ENCODE data around the gene LILRA1. TPM values are rescaled to one million over a fixed set of nuclear protein-coding genes. Genes with fewer than 3 reads are reported as not detected.

Gene LILRA1
- total and polyA plus RNA-seq, 9 of the 15 experiments (the other 6 are each of a cell fraction or from before 2014, with no cell fraction given) = not detected

DNA sequence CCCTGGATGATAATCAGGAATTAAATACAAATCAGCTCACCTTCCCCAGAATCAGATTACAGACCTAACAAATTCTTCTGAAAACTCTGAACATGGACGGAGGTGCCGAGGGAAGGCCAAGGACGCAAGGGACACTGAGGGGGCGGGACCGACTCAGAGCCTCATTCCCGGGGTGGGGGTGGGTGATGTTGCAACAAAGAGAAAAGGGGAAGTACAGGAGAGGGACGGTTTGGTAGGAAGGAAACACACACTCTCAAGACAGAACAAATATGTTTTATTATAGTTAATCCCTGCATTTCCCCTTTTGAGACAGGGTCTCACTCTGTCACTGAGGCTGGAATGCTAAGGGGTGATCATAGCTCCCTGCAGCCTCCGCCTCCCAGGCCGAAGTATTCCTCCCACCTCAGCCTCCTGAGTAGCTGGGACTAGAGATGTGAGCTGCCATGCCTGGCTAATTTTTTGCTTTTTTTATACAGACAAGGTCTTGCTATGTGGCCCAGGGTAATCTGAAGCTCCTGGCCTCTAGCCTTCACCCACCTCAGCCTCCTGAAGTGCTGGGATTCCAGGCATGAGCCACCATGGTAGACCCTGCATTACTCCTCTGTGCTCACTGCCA lies 20.6 kb upstream of the LILRA1 start (continued):
- TF ChIP-seq, protein P1, sequence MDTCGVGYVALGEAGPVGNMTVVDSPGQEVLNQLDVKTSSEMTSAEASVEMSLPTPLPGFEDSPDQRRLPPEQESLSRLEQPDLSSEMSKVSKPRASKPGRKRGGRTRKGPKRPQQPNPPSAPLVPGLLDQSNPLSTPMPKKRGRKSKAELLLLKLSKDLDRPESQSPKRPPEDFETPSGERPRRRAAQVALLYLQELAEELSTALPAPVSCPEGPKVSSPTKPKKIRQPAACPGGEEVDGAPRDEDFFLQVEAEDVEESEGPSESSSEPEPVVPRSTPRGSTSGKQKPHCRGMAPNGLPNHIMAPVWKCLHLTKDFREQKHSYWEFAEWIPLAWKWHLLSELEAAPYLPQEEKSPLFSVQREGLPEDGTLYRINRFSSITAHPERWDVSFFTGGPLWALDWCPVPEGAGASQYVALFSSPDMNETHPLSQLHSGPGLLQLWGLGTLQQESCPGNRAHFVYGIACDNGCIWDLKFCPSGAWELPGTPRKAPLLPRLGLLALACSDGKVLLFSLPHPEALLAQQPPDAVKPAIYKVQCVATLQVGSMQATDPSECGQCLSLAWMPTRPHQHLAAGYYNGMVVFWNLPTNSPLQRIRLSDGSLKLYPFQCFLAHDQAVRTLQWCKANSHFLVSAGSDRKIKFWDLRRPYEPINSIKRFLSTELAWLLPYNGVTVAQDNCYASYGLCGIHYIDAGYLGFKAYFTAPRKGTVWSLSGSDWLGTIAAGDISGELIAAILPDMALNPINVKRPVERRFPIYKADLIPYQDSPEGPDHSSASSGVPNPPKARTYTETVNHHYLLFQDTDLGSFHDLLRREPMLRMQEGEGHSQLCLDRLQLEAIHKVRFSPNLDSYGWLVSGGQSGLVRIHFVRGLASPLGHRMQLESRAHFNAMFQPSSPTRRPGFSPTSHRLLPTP (IDR thresholded peaks at IDR 0.05; ENCODE audit: borderline replicate concordance, extremely low read depth, insufficient read length) = no peak
- TF ChIP-seq, protein P2, sequence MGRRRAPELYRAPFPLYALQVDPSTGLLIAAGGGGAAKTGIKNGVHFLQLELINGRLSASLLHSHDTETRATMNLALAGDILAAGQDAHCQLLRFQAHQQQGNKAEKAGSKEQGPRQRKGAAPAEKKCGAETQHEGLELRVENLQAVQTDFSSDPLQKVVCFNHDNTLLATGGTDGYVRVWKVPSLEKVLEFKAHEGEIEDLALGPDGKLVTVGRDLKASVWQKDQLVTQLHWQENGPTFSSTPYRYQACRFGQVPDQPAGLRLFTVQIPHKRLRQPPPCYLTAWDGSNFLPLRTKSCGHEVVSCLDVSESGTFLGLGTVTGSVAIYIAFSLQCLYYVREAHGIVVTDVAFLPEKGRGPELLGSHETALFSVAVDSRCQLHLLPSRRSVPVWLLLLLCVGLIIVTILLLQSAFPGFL (CRISPR knock-in tag; IDR thresholded peaks at IDR 0.05) = no peak
- no peak for TF ChIP-seq DNMT1 (IDR thresholded peaks at IDR 0.05)
- no peak for TF ChIP-seq TBL1XR1 (IDR thresholded peaks at IDR 0.05; ENCODE audit: low read length in 2 of 2)
- TF ChIP-seq ZNF584 (CRISPR knock-in tag; IDR thresholded peaks at IDR 0.05; ENCODE audit: low read depth) = 0 out of 2 replicates have a peak, but pooled peaks have one; percentile 30
- no peak for TF ChIP-seq NUFIP1 (IDR thresholded peaks at IDR 0.05; ENCODE audit: partially characterized antibody)
- TF ChIP-seq MAFG (tag; conservative IDR thresholded peaks at IDR 0.05) = no peak
- no peak for TF ChIP-seq U2AF1 (optimal IDR thresholded peaks at IDR 0.05; ENCODE audit: low read depth, low read length)
- no peak for TF ChIP-seq CBFA2T2 (conservative IDR thresholded peaks at IDR 0.05)
- TF ChIP-seq, protein P3, sequence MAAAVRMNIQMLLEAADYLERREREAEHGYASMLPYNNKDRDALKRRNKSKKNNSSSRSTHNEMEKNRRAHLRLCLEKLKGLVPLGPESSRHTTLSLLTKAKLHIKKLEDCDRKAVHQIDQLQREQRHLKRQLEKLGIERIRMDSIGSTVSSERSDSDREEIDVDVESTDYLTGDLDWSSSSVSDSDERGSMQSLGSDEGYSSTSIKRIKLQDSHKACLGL (CRISPR knock-in tag; IDR thresholded peaks at IDR 0.05; ENCODE audit: borderline replicate concordance, poor library complexity, severe bottlenecking) = no peak
- TF ChIP-seq RBM14 (IDR thresholded peaks at IDR 0.05; ENCODE audit: borderline replicate concordance, insufficient read depth, low read depth, low read length) = no peak
- TF ChIP-seq, protein P4, sequence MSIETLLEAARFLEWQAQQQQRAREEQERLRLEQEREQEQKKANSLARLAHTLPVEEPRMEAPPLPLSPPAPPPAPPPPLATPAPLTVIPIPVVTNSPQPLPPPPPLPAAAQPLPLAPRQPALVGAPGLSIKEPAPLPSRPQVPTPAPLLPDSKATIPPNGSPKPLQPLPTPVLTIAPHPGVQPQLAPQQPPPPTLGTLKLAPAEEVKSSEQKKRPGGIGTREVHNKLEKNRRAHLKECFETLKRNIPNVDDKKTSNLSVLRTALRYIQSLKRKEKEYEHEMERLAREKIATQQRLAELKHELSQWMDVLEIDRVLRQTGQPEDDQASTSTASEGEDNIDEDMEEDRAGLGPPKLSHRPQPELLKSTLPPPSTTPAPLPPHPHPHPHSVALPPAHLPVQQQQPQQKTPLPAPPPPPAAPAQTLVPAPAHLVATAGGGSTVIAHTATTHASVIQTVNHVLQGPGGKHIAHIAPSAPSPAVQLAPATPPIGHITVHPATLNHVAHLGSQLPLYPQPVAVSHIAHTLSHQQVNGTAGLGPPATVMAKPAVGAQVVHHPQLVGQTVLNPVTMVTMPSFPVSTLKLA (conservative IDR thresholded peaks at IDR 0.05) = no peak
- no peak for TF ChIP-seq STAT5B (CRISPR knock-in tag; IDR thresholded peaks at IDR 0.05)
- TF ChIP-seq SP2 (IDR thresholded peaks at IDR 0.05; ENCODE audit: extremely low read depth, low read depth, low read length, poor library complexity, severe bottlenecking) = no peak
- TF ChIP-seq, protein P5, sequence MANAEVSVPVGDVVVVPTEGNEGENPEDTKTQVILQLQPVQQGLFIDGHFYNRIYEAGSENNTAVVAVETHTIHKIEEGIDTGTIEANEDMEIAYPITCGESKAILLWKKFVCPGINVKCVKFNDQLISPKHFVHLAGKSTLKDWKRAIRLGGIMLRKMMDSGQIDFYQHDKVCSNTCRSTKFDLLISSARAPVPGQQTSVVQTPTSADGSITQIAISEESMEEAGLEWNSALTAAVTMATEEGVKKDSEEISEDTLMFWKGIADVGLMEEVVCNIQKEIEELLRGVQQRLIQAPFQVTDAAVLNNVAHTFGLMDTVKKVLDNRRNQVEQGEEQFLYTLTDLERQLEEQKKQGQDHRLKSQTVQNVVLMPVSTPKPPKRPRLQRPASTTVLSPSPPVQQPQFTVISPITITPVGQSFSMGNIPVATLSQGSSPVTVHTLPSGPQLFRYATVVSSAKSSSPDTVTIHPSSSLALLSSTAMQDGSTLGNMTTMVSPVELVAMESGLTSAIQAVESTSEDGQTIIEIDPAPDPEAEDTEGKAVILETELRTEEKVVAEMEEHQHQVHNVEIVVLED (CRISPR knock-in tag; IDR thresholded peaks at IDR 0.05) = no peak
- no peak for TF ChIP-seq NCOA1 (IDR thresholded peaks at IDR 0.05; ENCODE audit: low read depth)
- TF ChIP-seq RBFOX2 (IDR thresholded peaks at IDR 0.05; ENCODE audit: low read depth, low read length) = no peak
- no peak for TF ChIP-seq RBM34 (IDR thresholded peaks at IDR 0.05; ENCODE audit: borderline replicate concordance, insufficient read depth, low read length)
- no peak for TF ChIP-seq ZSCAN32 (CRISPR knock-in tag; IDR thresholded peaks at IDR 0.05)

Data from K562 (cell line).